ENCODE measurements around the gene ANKS1A.
"Not testable (repeated sequence)": the region's sequence is repeated elsewhere in the genome, so short reads cannot be mapped to it uniquely, and the experiment has no call there.

Gene ANKS1A

DNA sequence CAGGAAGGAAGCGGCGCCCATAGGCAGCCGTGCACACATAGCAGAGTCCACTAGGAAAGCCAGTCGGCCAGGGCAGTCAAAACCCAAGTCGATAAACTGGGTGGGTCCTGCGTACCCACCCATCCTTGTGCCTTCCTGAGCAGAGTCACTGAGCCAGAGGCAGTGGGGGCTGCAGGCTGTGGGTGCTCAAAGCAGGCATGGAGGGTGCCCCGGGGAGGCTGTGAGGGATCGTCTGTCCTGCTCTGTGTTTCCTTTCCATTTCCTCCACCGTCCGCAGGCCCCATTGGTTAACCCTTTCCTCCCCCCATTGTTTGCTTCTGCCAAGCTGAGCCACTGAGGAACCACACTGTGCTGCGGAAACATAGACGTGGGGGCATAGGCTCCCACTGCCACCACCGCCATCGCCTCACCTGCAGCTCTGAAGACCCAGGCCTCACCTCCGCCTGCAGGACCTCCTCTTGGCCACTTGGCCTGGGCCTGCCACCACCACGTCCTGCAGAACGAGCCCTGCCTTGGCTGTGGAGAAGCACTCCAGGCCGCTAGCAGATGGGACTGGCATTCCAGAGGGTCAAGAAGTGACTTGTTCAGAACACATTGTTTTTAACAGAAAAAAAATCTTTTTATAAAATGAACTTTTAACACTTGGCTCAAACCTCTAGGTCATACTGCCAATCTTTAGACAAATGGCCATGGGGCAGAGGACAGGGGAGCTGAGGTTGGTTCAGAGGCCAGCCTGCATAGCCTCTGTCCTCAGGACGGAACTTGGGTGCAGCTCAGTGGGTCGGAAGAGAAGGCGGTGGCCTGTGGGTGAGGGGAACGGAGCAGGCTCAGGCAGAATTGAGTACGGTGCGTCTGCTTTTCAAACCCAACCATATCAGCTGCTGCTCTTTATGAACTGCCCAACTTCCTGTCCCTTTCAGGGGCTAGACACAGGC, 199.5 kb downstream of the ANKS1A start:
- FAIRE-seq: no peak

GRCh38 chr6:35089216-35089934, 200.3 kb downstream of the ANKS1A start:
- no peak for FAIRE-seq

DNA sequence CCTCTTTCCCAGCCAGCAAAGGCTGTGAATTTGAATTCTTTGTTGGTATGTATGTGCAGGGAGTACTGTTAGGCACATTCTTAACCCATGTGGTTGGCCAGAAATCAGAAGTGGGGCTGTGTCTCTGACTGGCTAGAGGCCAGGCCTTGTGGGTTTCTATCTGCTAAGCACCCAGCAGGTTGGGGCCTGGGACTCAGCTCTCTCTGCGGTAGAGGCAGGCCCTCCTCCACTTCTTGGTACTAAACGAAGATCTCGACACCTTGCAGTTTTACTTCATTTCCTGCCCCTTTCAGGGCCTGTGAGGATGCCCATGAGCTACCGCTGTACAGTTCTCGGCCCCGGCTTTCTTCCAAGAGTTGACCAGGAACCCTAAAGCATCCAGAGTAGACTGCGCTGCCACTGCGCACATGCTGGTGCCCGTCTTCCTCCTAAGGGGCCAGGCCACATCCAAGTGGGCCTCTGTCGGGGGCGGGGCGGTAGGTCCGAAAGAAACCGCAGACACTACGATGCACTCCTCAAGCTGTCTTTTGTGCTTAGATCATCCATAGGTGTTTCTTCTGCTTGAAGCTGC, 201.0 kb downstream of the ANKS1A start:
- no peak for FAIRE-seq

DNA sequence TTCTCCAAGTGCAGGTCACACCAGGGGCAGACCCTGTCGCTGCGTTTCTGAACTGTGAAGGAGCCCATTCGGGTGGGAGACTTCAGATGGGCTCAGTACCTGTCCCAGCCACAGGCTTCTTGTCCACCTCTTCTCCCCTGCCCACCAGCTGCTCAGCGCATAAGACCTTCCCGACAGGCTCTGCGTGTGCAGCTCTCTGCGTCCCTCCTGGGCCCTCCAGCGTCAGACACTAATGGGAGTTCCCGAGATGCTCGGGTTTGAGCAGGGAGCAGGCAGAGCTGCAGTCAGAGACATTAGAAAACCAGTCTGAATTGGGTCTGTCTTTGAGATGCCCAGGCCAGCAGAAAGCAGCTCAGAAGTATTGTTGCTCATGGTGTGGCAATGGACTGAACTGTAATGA, 201.7 kb downstream of the ANKS1A start:
- no peak for FAIRE-seq

DNA sequence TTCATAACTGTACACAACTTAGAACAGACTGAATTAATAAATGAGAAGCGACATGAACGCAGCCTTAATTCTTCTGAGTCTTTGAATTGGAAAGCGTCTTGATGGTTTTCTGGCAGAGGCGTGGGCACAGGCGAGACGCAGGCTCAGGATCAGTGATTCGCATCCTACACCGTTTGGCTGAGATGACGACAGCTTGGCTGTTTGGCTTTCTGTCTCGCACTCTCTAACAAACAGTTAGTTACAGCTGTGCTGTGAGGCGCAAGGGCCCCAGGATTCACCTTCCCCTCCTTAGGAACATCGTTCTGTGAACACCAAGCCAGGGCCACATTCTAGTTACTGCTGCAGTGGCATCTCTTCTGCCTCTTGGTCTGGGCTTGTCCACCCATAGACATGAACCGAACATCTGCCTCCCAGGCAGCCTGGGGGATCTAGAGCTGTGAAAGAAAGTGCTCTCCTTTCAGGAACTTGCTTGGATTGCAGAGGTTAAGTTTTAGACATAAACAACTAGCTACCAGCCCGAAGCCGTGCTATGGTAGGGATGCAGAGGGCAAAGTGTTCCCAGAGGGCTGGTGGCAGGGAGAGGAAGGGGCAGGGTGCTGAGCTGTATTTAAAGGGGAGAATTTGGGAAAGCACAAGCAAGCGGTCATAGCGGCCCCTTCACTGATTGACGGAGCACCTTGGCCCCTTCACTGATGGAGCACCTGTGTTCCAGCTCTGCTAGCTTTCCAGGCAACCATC, 202.5 kb downstream of the ANKS1A start:
- no peak for FAIRE-seq

- no peak for FAIRE-seq
Measured at GRCh38 chr6:35092362-35093117, 203.5 kb downstream of the ANKS1A start.

GRCh38 chr6:35093118-35093445, 204.0 kb downstream of the ANKS1A start:
- FAIRE-seq: no peak

- FAIRE-seq: no peak
Measured at GRCh38 chr6:35093783-35094182, 204.7 kb downstream of the ANKS1A start.

DNA sequence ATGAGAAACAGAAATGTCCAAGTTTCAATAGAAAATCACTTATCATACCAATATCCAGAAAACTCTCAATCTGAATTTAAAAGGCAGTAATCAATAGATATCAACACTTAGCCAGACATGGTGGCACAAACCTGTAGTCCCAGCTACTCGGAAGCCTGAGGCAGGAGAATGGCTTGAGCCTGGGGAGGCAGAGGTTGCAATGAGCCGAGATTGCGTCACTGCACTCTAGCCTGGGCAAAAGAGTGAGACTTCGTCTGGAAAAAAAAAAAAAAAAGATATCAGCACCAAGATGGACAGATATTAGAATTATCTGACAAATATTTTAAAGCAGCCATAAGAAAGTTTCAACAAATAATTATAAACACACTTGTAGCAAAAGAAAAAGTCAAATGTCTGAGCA, 205.1 kb downstream of the ANKS1A start:
- FAIRE-seq: no peak

DNA sequence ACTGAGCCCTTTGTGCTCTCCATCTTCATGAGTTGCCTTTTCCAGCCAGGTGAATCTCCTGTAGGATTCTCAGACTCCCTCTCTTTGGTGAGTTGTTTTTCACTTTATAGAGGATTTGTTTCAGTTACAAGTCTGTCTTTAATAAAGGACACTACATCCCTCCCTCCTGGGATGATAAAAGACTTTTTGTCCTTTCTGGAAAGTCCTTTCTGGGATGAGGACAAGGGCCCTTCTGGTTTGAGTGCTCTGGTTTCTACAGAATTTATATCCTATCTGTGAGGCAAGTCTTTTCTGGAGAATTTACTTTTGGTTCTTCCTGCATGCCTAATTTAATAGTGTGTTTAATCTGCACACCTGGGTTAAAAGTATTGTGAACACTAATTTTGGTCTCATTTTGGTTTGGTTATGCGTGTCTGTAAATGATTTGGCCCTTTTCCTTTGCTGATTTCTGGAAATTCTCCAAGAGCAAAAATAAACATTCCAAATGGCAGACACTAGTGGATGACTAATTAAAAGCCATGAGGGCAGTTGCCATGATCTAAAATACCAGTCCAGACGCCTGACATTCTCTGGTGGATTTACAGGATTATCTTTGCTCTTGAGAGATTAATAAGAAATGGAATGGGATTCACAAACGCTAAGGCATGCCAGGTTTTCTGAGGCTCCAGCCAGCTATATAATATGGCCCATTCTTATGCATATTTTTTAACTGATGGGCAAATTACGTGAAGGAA, 207.2 kb downstream of the ANKS1A start:
- no peak for FAIRE-seq

DNA sequence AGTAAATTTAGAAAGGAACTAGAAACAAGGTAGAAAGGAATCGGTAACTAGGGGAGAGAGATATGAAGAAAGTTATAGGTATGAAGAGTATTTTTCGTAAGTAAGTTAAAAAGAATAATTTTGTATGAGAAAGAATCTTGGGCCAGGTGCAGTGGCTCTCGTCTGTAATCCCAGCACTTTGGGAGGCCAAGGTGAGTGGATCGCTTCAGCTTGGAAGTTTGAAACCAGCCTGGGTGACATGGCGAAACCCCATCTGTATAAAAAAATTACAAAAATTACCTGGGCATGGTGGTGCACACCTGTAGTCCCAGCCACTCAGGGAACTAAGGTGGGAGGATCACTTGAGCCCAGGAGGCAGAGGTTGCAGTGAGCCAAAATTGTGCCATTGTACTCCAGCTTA, 210.1 kb downstream of the ANKS1A start:
- FAIRE-seq: no peak

- no peak for FAIRE-seq
Measured at GRCh38 chr6:35105078-35105477, 216.0 kb downstream of the ANKS1A start.

DNA sequence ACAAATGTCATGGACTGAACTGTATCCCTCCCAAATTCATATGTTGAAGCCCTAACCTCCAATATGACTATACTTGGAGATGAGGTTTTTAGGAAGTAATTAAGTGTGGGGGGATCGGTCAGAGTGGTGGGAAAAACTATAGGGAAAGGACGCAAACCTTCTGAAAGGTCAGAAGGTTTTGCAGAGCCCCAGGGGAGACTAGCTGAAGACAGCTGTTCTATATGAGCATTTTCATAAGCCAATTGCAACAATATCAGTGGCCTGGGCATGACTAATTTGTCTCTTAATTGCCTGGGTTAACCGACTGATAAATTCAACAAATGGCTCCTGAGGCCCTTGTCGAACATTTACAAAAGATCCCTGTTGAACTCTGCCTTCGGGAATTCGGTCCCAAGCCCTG, 217.0 kb downstream of the ANKS1A start:
- not testable (repeated sequence) for FAIRE-seq

DNA sequence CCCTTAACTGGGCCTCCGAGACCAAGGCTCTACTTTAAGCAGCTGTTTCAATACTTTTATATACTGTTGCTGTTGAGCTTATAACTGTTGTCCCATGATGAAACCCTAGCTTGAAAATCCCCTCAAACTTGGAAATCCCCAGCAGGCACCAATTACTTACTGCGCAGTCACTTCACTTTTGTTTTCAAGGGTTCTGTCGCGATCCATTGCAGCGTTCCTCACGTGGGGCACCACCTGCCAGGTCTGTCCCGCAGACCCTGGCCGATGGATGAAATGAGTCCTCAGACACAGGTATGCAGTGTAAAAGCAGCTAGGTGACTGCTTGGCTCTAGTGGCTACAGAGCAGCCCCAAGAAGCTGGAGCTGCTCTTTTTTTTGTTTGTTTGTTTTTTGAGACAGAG, 218.2 kb downstream of the ANKS1A start:
- not testable (repeated sequence) for FAIRE-seq

GRCh38 chr6:35107761-35108160, 218.7 kb downstream of the ANKS1A start:
- FAIRE-seq: not testable (repeated sequence)

GRCh38 chr6:35108309-35108885, 219.3 kb downstream of the ANKS1A start:
- no peak for FAIRE-seq

DNA sequence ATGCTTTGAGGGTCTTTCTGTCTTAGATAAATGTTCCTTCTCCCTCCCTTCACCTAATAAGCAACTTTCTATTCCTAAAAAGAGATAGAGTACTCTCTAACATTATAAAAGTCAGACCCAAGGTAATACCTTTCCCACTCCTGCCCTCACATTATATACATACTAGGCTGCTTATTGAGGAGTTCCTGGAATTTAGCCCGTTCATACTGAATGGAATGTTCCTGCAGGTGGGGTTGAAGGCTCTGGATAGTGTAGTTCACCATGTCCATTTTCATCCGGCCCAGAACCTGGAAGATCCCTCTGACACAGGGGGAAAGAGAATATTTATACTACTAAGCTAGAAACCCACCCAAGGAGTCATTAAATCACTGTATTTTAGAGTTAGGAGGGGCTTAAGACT, 231.7 kb downstream of the ANKS1A start:
- no peak for FAIRE-seq

GRCh38 chr6:35124356-35124755, 235.3 kb downstream of the ANKS1A start:
- FAIRE-seq: no peak

DNA sequence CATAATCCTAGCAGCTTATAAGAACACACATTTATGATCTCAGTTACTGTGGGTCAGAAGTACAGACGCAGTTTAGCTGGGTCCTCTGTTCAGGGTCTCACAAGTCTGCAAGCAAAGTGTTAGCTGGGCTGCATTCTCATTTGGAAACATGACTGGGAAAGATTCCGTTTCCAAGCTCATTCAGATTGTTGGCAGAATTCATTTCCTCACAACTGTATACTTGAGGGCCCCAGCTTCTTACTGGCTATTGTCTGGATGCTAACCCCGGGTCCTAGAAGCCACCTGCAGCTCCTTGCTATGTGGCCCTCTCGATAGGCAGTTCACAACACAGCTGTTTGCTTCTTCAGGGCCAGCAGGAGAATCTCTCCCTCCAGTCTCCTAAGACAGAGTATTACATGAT, 239.0 kb downstream of the ANKS1A start:
- FAIRE-seq: no peak

GRCh38 chr6:35128496-35128895, 239.4 kb downstream of the ANKS1A start:
- FAIRE-seq: no peak

DNA sequence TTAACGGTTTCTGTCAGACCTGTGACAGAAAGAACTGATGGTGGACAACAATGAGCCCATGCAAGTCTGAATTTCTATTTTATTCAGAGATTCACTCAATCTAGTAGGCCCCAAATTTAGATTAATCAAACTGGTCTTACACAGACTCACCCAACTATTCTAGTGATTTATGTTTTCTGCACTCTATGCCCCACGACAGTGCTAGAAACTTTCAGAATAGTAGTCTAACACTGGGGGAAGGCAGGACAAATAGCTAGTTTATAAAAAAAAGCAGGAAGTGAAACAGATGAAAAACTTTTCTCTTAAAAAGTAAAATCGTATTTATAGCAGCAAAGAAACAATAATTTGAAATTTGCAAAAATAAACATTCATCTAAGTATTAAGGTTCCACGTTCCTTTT, 247.1 kb downstream of the ANKS1A start:
- no peak for FAIRE-seq
